Renal pelvis (tissue), 4 donors: Measurements from ENCODE around the gene TNFRSF1A. TPM values are rescaled to one million over a fixed set of nuclear protein-coding genes. Genes with fewer than 3 reads are reported as not detected.
"Not testable (repeated sequence)": the region's sequence is repeated elsewhere in the genome, so short reads cannot be mapped to it uniquely, and the experiment has no call there.

Experiments
- DNase-seq: peaks from one replicate; pipeline ENCODE4 v3.0.0-alpha.2; 2013
- polyA plus RNA-seq, 3 donors: library from polyadenylated mRNA; unstranded; fragments of 120-200 nt; gene quantifications; one replicate each; pipeline ENCODE4 v1.2.1, GENCODE V29; 2013; ENCODE audit not compliant: insufficient read length in 3 of 3

Gene TNFRSF1A
- polyA plus RNA-seq, 3 donors = 89.2 to 93.1 (median 90.2) TPM

GRCh38 chr12:6362403-6362802, 20.5 kb upstream of the TNFRSF1A start:
- no peak for DNase-seq

- no peak for DNase-seq
These were observed 20.0 kb upstream of the TNFRSF1A start for GRCh38 chr12:6361834-6362233.

GRCh38 chr12:6360578-6361490, 19.0 kb upstream of the TNFRSF1A start:
- no peak for DNase-seq

GRCh38 chr12:6360080-6360571, 18.2 kb upstream of the TNFRSF1A start:
- no peak for DNase-seq

GRCh38 chr12:6358881-6359280, 17.0 kb upstream of the TNFRSF1A start:
- DNase-seq = no peak

- no peak for DNase-seq
These were observed 14.5 kb upstream of the TNFRSF1A start for GRCh38 chr12:6356374-6356820.

- DNase-seq = no peak
These were observed 13.9 kb upstream of the TNFRSF1A start for GRCh38 chr12:6355491-6356373.

GRCh38 chr12:6354495-6355393, 12.9 kb upstream of the TNFRSF1A start:
- DNase-seq = no peak

- no peak for DNase-seq
These were observed 10.6 kb upstream of the TNFRSF1A start for GRCh38 chr12:6352193-6353173.

GRCh38 chr12:6351622-6352021, 9.7 kb upstream of the TNFRSF1A start:
- DNase-seq = no peak

- DNase-seq = no peak
These were observed 5.8 kb upstream of the TNFRSF1A start for GRCh38 chr12:6347367-6348338.

GRCh38 chr12:6346942-6347341, 5.1 kb upstream of the TNFRSF1A start:
- no peak for DNase-seq

- DNase-seq = no peak
These were observed 4.5 kb upstream of the TNFRSF1A start for GRCh38 chr12:6346235-6346832.

GRCh38 chr12:6345319-6346091, 3.6 kb upstream of the TNFRSF1A start:
- DNase-seq = no peak

- not testable (repeated sequence) for DNase-seq
These were observed 2.3 kb upstream of the TNFRSF1A start for GRCh38 chr12:6344101-6344660.

- DNase-seq = no peak
These were observed 1.6 kb upstream of the TNFRSF1A start for GRCh38 chr12:6343518-6343917.
